ENCODE results near the gene ARHGAP12. TPM values are rescaled to one million over a fixed set of nuclear protein-coding genes. Genes with fewer than 3 reads are reported as not detected.

The ARHGAP12 gene
- total RNA-seq, 1 experiment from 2014 or later = 62.3 TPM

GRCh38 chr10:31804352-31804810 lies 124.2 kb downstream of the ARHGAP12 start:
- H3K4me1 Mint-ChIP-seq (ENCODE audit: low read depth, unreplicated experiment) = no peaks in the 10 kb centered on the region
- no peak for TF ChIP-seq CTCF (IDR thresholded peaks at IDR 0.05; ENCODE audit: insufficient read depth in 1 of 2, low read depth in 1 of 2, low read length in 1 of 2, severe bottlenecking in 1 of 2, unreplicated experiment in 1 of 2)

GRCh38 chr10:31803606-31804351 lies 124.9 kb downstream of the ARHGAP12 start:
- TF ChIP-seq CTCF (IDR thresholded peaks at IDR 0.05; ENCODE audit: insufficient read depth in 1 of 2, low read depth in 1 of 2, low read length in 1 of 2, severe bottlenecking in 1 of 2, unreplicated experiment in 1 of 2) = no peak
- peaks cover 3% of the 10 kb centered on the region for H3K36me3 ChIP-seq (ENCODE audit: control insufficient read depth, insufficient read depth, low read length)
- H3K4me1 ChIP-seq = no peaks in the 10 kb centered on the region
- Mint-ChIP-seq H3K4me3 (ENCODE audit: unreplicated experiment) (no peak overlapping the region), H3K4me1 (ENCODE audit: low read depth, unreplicated experiment) (no peaks in the 10 kb centered on the region), H3K27me3 (ENCODE audit: insufficient read depth, unreplicated experiment) (no peaks in the 10 kb centered on the region), H3K27ac (ENCODE audit: unreplicated experiment) (no peak overlapping the region), H3K36me3 (ENCODE audit: insufficient read depth, unreplicated experiment) (peaks cover 45% of the 10 kb centered on the region), H3K9me3 (ENCODE audit: unreplicated experiment) (no peaks in the 10 kb centered on the region)
- intact Hi-C loops (cut with micrococcal nuclease; ENCODE audit: unreplicated experiment) = no loop called here
- no peak for DNase-seq
- H3K9me3 ChIP-seq = no peaks in the 10 kb centered on the region
- CTCF ChIA-PET = no interaction called here
- POLR2A ChIA-PET = no interaction called here
- no peaks in the 10 kb centered on the region for H3K27me3 ChIP-seq (replicated peaks; ENCODE audit: control insufficient read depth, insufficient read depth, low read length)
- H3K4me3 ChIP-seq (ENCODE audit: low read depth, low read length) = no peak overlapping the region
- BruUV-seq (replicated peaks) = no TSS peak

More at GRCh38 chr10:31804352-31804810, 124.2 kb downstream of the ARHGAP12 start:
- DNase-seq = no peak
- H3K4me3 ChIP-seq (ENCODE audit: low read depth, low read length) = no peak overlapping the region
- H3K36me3 ChIP-seq (ENCODE audit: control insufficient read depth, insufficient read depth, low read length) = peaks cover 3% of the 10 kb centered on the region
- no peaks in the 10 kb centered on the region for H3K9me3 ChIP-seq
- peaks cover 51% of the 10 kb centered on the region for H3K36me3 Mint-ChIP-seq (ENCODE audit: insufficient read depth, unreplicated experiment)
- POLR2A ChIA-PET = no interaction called here
- H3K27ac Mint-ChIP-seq (ENCODE audit: unreplicated experiment) = no peak overlapping the region
- CTCF ChIA-PET = no interaction called here
- H3K9me3 Mint-ChIP-seq (ENCODE audit: unreplicated experiment) = no peaks in the 10 kb centered on the region
- H3K27me3 ChIP-seq (replicated peaks; ENCODE audit: control insufficient read depth, insufficient read depth, low read length) = no peaks in the 10 kb centered on the region
- intact Hi-C loops (cut with micrococcal nuclease; ENCODE audit: unreplicated experiment) = no loop called here
- H3K27me3 Mint-ChIP-seq (ENCODE audit: insufficient read depth, unreplicated experiment) = no peaks in the 10 kb centered on the region
- BruUV-seq (replicated peaks) = no TSS peak
- H3K4me1 ChIP-seq = no peaks in the 10 kb centered on the region
- no peak overlapping the region for H3K4me3 Mint-ChIP-seq (ENCODE audit: unreplicated experiment)

GRCh38 chr10:31799181-31799580 lies 129.4 kb downstream of the ARHGAP12 start:
- no peaks in the 10 kb centered on the region for H3K9me3 ChIP-seq
- peaks cover 4% of the 10 kb centered on the region for H3K36me3 Mint-ChIP-seq (ENCODE audit: insufficient read depth, unreplicated experiment)
- intact Hi-C loops (cut with micrococcal nuclease; ENCODE audit: unreplicated experiment) = no loop called here
- CTCF ChIA-PET = no interaction called here
- no TSS peak for BruUV-seq (replicated peaks)
- no peak for DNase-seq
- no peaks in the 10 kb centered on the region; the same call in none of the 2 replicates for H3K36me3 ChIP-seq (ENCODE audit: control insufficient read depth, insufficient read depth, low read length)
- no peaks in the 10 kb centered on the region for H3K27me3 Mint-ChIP-seq (ENCODE audit: insufficient read depth, unreplicated experiment)
- no peak overlapping the region for H3K4me3 ChIP-seq (ENCODE audit: low read depth, low read length)
- no peak overlapping the region for H3K4me3 Mint-ChIP-seq (ENCODE audit: unreplicated experiment)
- no peaks in the 10 kb centered on the region for H3K4me1 ChIP-seq
- H3K27me3 ChIP-seq (replicated peaks; ENCODE audit: control insufficient read depth, insufficient read depth, low read length) = no peaks in the 10 kb centered on the region
- no peaks in the 10 kb centered on the region for H3K4me1 Mint-ChIP-seq (ENCODE audit: low read depth, unreplicated experiment)
- no peak overlapping the region for H3K27ac Mint-ChIP-seq (ENCODE audit: unreplicated experiment)
- no peak for TF ChIP-seq CTCF (IDR thresholded peaks at IDR 0.05; ENCODE audit: insufficient read depth in 1 of 2, low read depth in 1 of 2, low read length in 1 of 2, severe bottlenecking in 1 of 2, unreplicated experiment in 1 of 2)
- no peaks in the 10 kb centered on the region for H3K9me3 Mint-ChIP-seq (ENCODE audit: unreplicated experiment)
- POLR2A ChIA-PET = no interaction called here

Data from Caco-2 (cell line).